GM20000 (cell line): ENCODE measurements around the gene ORAI2.
A peak's percentile ranks its signal among the peaks of the same experiment; 100 is the strongest.

Experiments
- DNase-seq: peaks from one replicate; pipeline ENCODE4 v3.0.0; 2012; ENCODE audit warnings: low spot score
- TF ChIP-seq, protein P1 (sequence below): IDR thresholded peaks from 2 replicates; pipeline ENCODE4 v1.5.1; 2012; ENCODE audit warnings: mild to moderate bottlenecking, control low read depth; ENCODE audit errors: extremely low read depth, missing control alignments

Gene ORAI2

DNA sequence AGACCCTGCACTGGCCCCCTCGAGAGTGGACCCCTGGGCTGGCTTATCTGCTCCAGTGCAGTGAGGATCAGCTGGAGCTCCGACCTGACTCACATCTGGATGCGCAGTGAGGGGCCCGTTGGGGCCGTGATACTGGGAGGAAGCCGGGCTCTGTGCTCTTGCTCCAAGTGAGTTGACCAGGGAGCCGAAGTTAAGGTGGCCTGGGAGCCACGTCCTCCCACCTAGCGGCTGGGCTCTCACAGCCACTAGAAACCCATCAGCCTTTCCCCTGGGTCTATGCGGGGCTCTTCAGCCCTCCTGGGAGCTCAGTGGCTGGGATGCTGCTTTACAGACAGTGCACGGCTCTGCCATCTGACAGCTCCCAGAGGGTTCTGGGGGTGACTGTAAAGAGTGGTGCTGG lies 22.2 kb downstream of the ORAI2 start:
- TF ChIP-seq, protein P1, sequence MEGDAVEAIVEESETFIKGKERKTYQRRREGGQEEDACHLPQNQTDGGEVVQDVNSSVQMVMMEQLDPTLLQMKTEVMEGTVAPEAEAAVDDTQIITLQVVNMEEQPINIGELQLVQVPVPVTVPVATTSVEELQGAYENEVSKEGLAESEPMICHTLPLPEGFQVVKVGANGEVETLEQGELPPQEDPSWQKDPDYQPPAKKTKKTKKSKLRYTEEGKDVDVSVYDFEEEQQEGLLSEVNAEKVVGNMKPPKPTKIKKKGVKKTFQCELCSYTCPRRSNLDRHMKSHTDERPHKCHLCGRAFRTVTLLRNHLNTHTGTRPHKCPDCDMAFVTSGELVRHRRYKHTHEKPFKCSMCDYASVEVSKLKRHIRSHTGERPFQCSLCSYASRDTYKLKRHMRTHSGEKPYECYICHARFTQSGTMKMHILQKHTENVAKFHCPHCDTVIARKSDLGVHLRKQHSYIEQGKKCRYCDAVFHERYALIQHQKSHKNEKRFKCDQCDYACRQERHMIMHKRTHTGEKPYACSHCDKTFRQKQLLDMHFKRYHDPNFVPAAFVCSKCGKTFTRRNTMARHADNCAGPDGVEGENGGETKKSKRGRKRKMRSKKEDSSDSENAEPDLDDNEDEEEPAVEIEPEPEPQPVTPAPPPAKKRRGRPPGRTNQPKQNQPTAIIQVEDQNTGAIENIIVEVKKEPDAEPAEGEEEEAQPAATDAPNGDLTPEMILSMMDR, result no peak
- no peak for DNase-seq

DNA sequence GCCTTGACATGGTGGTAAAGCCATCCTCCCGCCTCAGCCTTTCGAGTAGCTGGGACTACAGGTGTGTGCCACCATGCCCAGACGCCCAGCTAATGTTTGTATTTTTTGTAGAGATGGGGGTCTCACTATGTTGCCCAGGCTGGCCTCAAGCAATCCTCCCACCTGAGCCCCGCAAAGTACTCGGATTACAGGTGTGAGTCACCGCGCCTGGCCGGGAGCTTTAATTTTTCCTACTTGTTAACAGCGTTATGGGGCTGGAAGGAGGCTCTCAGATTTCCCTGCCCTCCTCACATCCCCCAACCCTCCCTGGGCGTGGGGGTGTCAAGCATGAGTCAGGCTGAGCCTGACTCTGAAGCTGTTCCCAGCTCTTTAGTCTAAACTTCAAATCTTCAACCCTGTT lies 23.0 kb downstream of the ORAI2 start:
- TF ChIP-seq, protein P1, result no peak
- no peak for DNase-seq

DNA sequence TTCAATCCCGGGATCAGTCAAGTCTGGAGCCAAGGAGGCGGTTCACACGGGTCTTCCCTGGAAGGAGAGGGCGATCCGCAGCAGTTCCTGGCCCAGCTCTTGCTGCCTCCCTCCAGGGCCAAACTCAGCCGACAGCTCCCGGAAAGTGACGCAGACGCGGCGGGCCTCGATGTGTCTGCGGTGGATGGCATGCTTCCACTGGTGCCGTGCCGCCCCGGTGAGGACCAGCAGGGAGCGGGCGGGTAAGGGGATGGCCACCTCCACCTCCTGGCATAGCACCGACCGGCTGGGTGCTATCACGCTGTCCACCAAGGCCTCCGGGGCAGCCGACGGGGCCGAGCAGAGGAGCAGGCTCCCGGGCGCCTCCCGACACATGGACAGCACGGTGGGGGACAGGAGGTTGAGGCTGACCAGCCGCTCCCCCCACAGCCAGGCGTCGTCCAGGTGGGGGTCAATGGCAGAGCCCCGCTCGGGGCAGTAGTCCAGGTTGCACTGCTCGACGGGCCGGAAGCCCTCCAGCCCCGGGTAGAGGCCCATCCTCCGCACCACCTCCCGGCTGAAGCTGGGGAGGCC lies 24.1 kb downstream of the ORAI2 start:
- no peak for DNase-seq
- TF ChIP-seq, protein P1, result no peak

DNA sequence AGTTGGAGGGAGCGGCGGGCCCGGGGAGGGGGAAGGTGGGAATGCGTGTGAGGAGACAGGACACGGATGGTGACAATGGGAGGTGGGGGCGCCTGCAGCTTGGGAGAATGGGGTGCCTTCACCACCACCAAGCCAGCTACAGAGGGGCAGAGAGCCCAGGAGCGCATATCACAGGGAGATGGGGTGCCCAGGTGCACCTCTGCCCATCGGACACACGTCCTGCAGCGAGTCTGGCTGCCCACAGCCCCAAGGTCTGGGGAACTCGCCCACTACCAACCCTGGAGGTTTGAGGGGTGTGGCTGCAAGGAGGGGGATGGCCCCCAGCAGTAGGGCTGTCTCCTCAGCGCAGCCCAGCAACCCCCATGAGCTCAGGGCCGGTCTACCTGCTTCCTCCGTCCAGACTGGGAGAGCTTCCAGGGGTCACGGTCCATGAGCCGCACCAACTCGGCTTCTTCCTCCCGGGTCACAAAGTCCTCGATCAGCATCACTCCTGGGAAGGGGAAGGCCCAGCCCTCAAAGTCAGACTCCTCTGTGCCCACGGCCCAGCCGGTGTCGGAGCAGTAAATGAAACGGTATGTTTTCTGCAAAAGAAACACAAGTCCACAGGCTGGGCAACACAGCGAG lies 26.0 kb downstream of the ORAI2 start:
- DNase-seq, result no peak
- TF ChIP-seq, protein P1, result no peak

DNA sequence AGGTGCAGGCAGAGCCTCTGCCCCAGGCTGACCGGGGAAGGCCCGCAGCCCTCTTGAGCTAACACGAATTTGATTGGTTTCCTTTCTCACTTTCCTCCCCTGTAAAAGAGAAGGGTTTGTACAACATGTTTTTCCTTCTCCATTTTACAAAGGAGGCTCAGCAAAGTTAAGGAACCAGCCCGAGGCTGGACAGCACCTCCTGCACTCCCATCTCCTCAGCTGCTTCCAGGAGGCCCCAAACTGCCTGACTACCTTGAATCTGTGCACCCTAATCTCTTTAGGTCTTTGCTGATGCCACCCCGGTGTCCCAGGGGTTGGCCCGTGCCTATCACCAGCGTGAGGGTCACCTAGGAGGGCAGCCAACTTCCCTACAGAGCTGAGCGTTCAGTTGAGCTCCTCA lies 27.1 kb downstream of the ORAI2 start:
- no peak for DNase-seq
- TF ChIP-seq, protein P1, result no peak

DNA sequence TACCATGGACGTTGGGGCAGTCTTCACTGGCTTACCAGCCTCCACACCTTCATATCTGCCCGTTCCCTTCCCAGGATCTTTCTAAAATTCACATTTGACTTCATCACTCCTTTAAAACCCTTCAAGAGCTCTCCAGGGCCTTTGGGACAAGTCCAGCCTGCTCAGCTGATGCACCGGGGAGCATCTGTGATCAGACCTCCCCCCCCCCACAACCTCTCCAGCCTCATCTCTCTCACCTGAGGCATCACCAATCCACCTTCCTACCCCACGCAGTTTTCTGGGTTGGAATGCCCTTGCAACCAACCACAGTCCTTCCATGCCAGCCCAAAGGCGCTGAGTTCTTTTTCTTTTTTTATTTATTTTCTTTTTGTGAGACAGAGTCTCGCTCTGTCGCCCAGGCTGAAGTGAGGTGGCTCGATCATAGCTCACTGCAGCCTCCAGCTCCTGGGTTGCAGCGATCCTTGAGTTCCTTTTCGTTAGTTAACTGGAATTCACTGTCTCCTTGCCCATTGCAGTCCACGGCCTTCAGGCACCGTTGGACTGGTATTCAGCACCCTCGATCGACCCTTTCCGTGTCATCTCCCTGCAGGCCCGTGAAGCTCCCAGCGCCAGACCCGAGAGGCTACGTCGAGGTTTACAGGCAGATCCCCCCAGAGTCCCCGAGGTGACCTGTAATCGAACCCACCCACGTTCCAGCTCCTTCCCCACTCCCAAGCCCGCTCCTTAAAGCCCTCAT lies 30.6 kb downstream of the ORAI2 start:
- TF ChIP-seq, protein P1, result no peak
- no peak for DNase-seq

DNA sequence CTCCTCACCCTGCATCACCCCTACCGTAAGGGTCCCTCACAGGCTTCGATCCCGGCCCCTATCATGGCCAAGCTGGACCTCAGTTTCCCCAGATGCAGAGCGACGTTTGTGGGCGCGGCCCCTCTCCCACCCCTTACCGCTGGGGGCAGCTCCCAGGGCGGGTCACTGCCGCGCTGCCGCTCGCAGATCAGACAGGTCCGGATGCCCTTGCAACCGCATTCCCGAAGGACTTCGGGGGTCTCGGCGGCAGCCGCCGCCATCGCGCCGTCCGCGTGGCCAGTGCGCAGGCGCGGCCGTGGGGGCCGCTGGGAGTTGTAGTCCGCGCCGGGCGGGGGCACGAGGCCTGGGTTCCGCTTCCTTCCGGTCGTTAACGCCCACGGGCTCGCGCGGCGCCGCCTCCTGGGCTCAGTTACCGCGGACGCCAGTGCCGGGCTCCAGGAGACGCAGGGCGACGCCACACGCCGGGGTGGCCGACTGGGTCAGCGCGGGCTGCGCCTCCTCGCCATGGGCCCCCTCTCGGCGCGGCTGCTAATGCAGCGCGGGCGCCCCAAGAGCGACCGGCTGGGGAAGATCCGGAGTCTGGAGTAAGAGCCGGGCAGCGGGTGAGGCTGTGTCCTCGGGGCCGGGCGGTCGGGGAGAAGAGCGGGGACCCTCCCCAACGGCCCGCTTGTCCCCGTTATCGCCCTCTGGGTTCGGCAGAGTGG lies 31.4 kb downstream of the ORAI2 start, which contains the start of the genes ALKBH4 and LRWD1:
TSS of gene ALKBH4 (minus strand) at position 287 of the 704 bp plus-strand sequence. CDS start at position 260, 27 bp downstream.
TSS of gene LRWD1 (plus strand) at position 408 of the 704 bp plus-strand sequence. CDS start at position 505, 97 bp downstream.
- TF ChIP-seq, protein P1, result no peak
- peak; percentile 100 for DNase-seq
